ENCODE results near the gene MEIS3. TPM values are rescaled to one million over a fixed set of nuclear protein-coding genes. Genes with fewer than 3 reads are reported as not detected.

The MEIS3 gene
- total and polyA plus RNA-seq, 2 donors (not counting 1 experiment from before 2014, with no cell fraction given), result 30.5 to 57.8 TPM

- Histone ChIP-seq H3K9ac (ENCODE audit: insufficient read depth, low read length) (no peak overlapping the region), H3K27ac (ENCODE audit: insufficient read depth, low read length) (no peak overlapping the region), H3K4me1 (ENCODE audit: control insufficient read depth, extremely low read depth, insufficient read depth, low read length) (no peaks in the 10 kb centered on the region), H3K9me3 (ENCODE audit: control insufficient read depth, insufficient read depth, low read depth, low read length) (no peaks in the 10 kb centered on the region), H3K4me3 (replicated peaks in 1 of 4; ENCODE audit: control extremely low read depth in 1 of 4, insufficient read depth in 1 of 4, low read depth in 3 of 4, low read length in 4 of 4) (no peak overlapping the region), H3K36me3 (ENCODE audit: control insufficient read depth, insufficient read depth, low read length) (no peaks in the 10 kb centered on the region), H4K20me1 (ENCODE audit: control insufficient read depth, extremely low read depth, insufficient read depth, low read length) (no peaks in the 10 kb centered on the region), H3K79me2 (ENCODE audit: control insufficient read depth, insufficient read depth, low read length) (no peaks in the 10 kb centered on the region), H2AFZ (ENCODE audit: low read length) (no peak overlapping the region), H3K4me2 (ENCODE audit: extremely low read depth, insufficient read depth, low read length) (no peak overlapping the region), H3K27me3 (ENCODE audit: control insufficient read depth, insufficient read depth, low read length) (no peaks in the 10 kb centered on the region)
- peak; percentile 46 to 78 for DNase-seq (ENCODE audit: low read depth in 2 of 2)
- TF ChIP-seq CTCF (conservative IDR thresholded peaks at IDR 0.05 in 1 of 2, IDR thresholded peaks at IDR 0.05 in 1 of 2; ENCODE audit: low read depth in 1 of 2, low read length in 2 of 2), result peak; percentile 89 to 94
- TF ChIP-seq EZH2 (IDR thresholded peaks at IDR 0.05; ENCODE audit: low read length, missing control alignments), result no peak
Observed at GRCh38 chr19:47391510-47392223, 27.7 kb downstream of the MEIS3 start.

GRCh38 chr19:47390533-47391488 lies 28.5 kb downstream of the MEIS3 start:
- no peaks in the 10 kb centered on the region for H3K36me3 ChIP-seq (ENCODE audit: control insufficient read depth, insufficient read depth, low read length)

More at GRCh38 chr19:47390533-47391488, 28.5 kb downstream of the MEIS3 start:
- H3K27me3 ChIP-seq (ENCODE audit: control insufficient read depth, insufficient read depth, low read length), result no peaks in the 10 kb centered on the region
- H3K9me3 ChIP-seq (ENCODE audit: control insufficient read depth, insufficient read depth, low read depth, low read length), result no peaks in the 10 kb centered on the region
- TF ChIP-seq CTCF (conservative IDR thresholded peaks at IDR 0.05 in 1 of 2, IDR thresholded peaks at IDR 0.05 in 1 of 2; ENCODE audit: low read depth in 1 of 2, low read length in 2 of 2) (no peak), EZH2 (IDR thresholded peaks at IDR 0.05; ENCODE audit: low read length, missing control alignments) (no peak)
- H3K9ac ChIP-seq (ENCODE audit: insufficient read depth, low read length), result no peak overlapping the region
- no peak overlapping the region for H3K27ac ChIP-seq (ENCODE audit: insufficient read depth, low read length)
- no peak overlapping the region for H3K4me2 ChIP-seq (ENCODE audit: extremely low read depth, insufficient read depth, low read length)
- H4K20me1 ChIP-seq (ENCODE audit: control insufficient read depth, extremely low read depth, insufficient read depth, low read length), result no peaks in the 10 kb centered on the region
- H3K4me1 ChIP-seq (ENCODE audit: control insufficient read depth, extremely low read depth, insufficient read depth, low read length), result no peaks in the 10 kb centered on the region
- no peak overlapping the region for H2AFZ ChIP-seq (ENCODE audit: low read length)
- DNase-seq (ENCODE audit: low read depth in 2 of 2), result peak in 1 of 2 donors; percentile 27
- no peaks in the 10 kb centered on the region for H3K79me2 ChIP-seq (ENCODE audit: control insufficient read depth, insufficient read depth, low read length)
- H3K4me3 ChIP-seq (replicated peaks in 1 of 4; ENCODE audit: control extremely low read depth in 1 of 4, insufficient read depth in 1 of 4, low read depth in 3 of 4, low read length in 4 of 4), result no peak overlapping the region
